SK-N-SH (cell line): ENCODE data around the gene TRPC4AP. TPM values are rescaled to one million over a fixed set of nuclear protein-coding genes. Genes with fewer than 3 reads are reported as not detected.

Source experiments
- CTCF ChIA-PET: fragments of 300-600, 350-600 bp; formaldehyde crosslinking; extraction: SDS; loops from one replicate; lab custom pipeline; 2021; lab: Yijun Ruan, JAX
- POLR2A ChIA-PET: fragments of 350-600 bp; sonication (Branson Sonifier 250); formaldehyde crosslinking; extraction: SDS; loops from one replicate; lab custom pipeline; 2020; ENCODE audit warnings: antibody characterized with exemption, inconsistent platforms; lab: Yijun Ruan, JAX
- DNase-seq: peaks from one replicate; pipeline ENCODE4 v3.0.0; 2012
- H2AFZ ChIP-seq: fragments of 200-600 bp; sonication (generic); 2 replicates; pipeline ENCODE4 v1.8.1; 2016; ENCODE audit warnings: antibody characterized with exemption, mild to moderate bottlenecking, low read depth
- H3F3A ChIP-seq: fragments of 200-600 bp; sonication (generic); replicated peaks from 2 replicates; pipeline ENCODE3; 2016; ENCODE audit warnings: antibody characterized with exemption, mild to moderate bottlenecking; ENCODE audit not compliant: insufficient read depth
- H3K27ac ChIP-seq, 2 experiments: fragments of 200-500 bp in 1 of 2; fragments of 200-600 bp in 1 of 2; sonication (Bioruptor generic) in 1 of 2; sonication (generic), shearing (Covaris generic) in 1 of 2; 2 replicates each; pipeline versions ENCODE4 v1.5.1 to v1.6.1; 2014 to 2016; ENCODE audit warnings: low read depth in 2 of 2, inconsistent platforms in 1 of 2, low read length in 1 of 2, mild to moderate bottlenecking in 1 of 2, mixed read lengths in 1 of 2
- H3K27me3 ChIP-seq: fragments of 200-600 bp; sonication (generic), shearing (Covaris generic); 2 replicates; pipeline ENCODE4 v1.6.1; 2016; ENCODE audit warnings: mixed run types; ENCODE audit not compliant: insufficient read depth
- H3K36me3 ChIP-seq, 2 experiments: fragments of 200-500 bp in 1 of 2; fragments of 200-600 bp in 1 of 2; sonication (Bioruptor generic) in 1 of 2; sonication (generic) in 1 of 2; replicated peaks in 1 of 2; 2 replicates each; pipeline versions ENCODE3 to v1.5.1; 2014 to 2016; ENCODE audit warnings: low read length in 1 of 2, mild to moderate bottlenecking in 1 of 2; ENCODE audit not compliant: insufficient read depth in 2 of 2, control insufficient read depth in 1 of 2
- H3K4me1 ChIP-seq, 2 experiments: fragments of 200-500 bp in 1 of 2; fragments of 200-600 bp in 1 of 2; sonication (Bioruptor generic) in 1 of 2; sonication (generic), shearing (Covaris generic) in 1 of 2; 2 replicates each; pipeline versions ENCODE4 v1.5.1 to v1.6.1; 2014 to 2016; ENCODE audit warnings: low read depth in 1 of 2, low read length in 1 of 2, mixed run types in 1 of 2; ENCODE audit not compliant: insufficient read depth in 2 of 2, control insufficient read depth in 1 of 2
- H3K4me2 ChIP-seq: fragments of 200-600 bp; sonication (generic), shearing (Covaris generic); 2 replicates; pipeline ENCODE4 v1.6.1; 2017; ENCODE audit warnings: mixed run types
- H3K4me3 ChIP-seq, 2 experiments: fragments of 200-500 bp in 1 of 2; fragments of 200-600 bp in 1 of 2; sonication (Bioruptor generic) in 1 of 2; sonication (generic), shearing (Covaris generic) in 1 of 2; 2 replicates each; pipeline versions ENCODE4 v1.5.1 to v1.8.1; 2014 to 2016; ENCODE audit warnings: low read depth in 2 of 2, inconsistent platforms in 1 of 2, low read length in 1 of 2, mild to moderate bottlenecking in 1 of 2, mixed read lengths in 1 of 2, moderate library complexity in 1 of 2
- H3K79me2 ChIP-seq: fragments of 200-600 bp; sonication (generic); 2 replicates; pipeline ENCODE4 v1.8.1; 2017; ENCODE audit warnings: mild to moderate bottlenecking; ENCODE audit not compliant: insufficient read depth
- H3K9ac ChIP-seq: fragments of 200-600 bp; sonication (generic); 2 replicates; pipeline ENCODE4 v1.6.1; 2017; ENCODE audit warnings: mixed run types
- H3K9me2 ChIP-seq: fragments of 200-600 bp; sonication (generic); 2 replicates; pipeline ENCODE4 v1.6.1; 2017; ENCODE audit warnings: mixed run types
- H3K9me3 ChIP-seq: fragments of 200-600 bp; sonication (generic); 2 replicates; pipeline ENCODE4 v1.6.1; 2017; ENCODE audit warnings: mixed run types, mild to moderate bottlenecking, moderate library complexity
- H4K20me1 ChIP-seq: fragments of 200-600 bp; sonication (generic); 2 replicates; pipeline ENCODE4 v1.6.1; 2017; ENCODE audit warnings: mild to moderate bottlenecking, mixed run types; ENCODE audit not compliant: insufficient read depth
- CTCF ChIP-seq: fragments of 200-600 bp; sonication (generic); IDR thresholded peaks from 2 replicates; pipeline ENCODE4 v1.6.1; 2017; ENCODE audit warnings: antibody characterized with exemption, mild to moderate bottlenecking, moderate library complexity
- ELF1 ChIP-seq: IDR thresholded peaks from 2 replicates; pipeline ENCODE4 v1.4.0; 2012
- FOSL2 ChIP-seq: IDR thresholded peaks from 2 replicates; pipeline ENCODE4 v1.4.0; 2012; ENCODE audit warnings: low read depth, mild to moderate bottlenecking, moderate library complexity, borderline replicate concordance
- FOXM1 ChIP-seq: IDR thresholded peaks from 2 replicates; pipeline ENCODE4 v1.4.0; 2012; ENCODE audit warnings: low read depth, mild to moderate bottlenecking
- GATA2 ChIP-seq: sonication (generic); formaldehyde crosslinking; IDR thresholded peaks from 2 replicates; pipeline ENCODE4 v1.5.0; 2020; ENCODE audit warnings: mild to moderate bottlenecking, missing genetic modification reagents
- JUND ChIP-seq: IDR thresholded peaks from 2 replicates; pipeline ENCODE4 v1.4.0; 2012
- MEF2A ChIP-seq: IDR thresholded peaks from 2 replicates; pipeline ENCODE4 v1.4.0; 2012; ENCODE audit warnings: low read depth, borderline replicate concordance
- MXI1 ChIP-seq: IDR thresholded peaks from 2 replicates; pipeline ENCODE4 v1.6.1; 2012; ENCODE audit warnings: mild to moderate bottlenecking, low read depth, low read length, improper control_type of control experiment
- NFIC ChIP-seq: IDR thresholded peaks from 2 replicates; pipeline ENCODE4 v1.4.0; 2012; ENCODE audit warnings: borderline replicate concordance
- NRF1 ChIP-seq: IDR thresholded peaks from 2 replicates; pipeline ENCODE4 v1.6.1; 2012; ENCODE audit warnings: low read depth, mild to moderate bottlenecking, low read length
- PBX3 ChIP-seq: IDR thresholded peaks from 2 replicates; pipeline ENCODE4; 2012
- POLR2AphosphoS5 ChIP-seq: IDR thresholded peaks from 2 replicates; pipeline ENCODE4 v1.6.1; 2012; ENCODE audit warnings: low read depth, low read length
- RAD21 ChIP-seq: IDR thresholded peaks from 2 replicates; pipeline ENCODE4 v1.6.1; 2012; ENCODE audit warnings: mild to moderate bottlenecking, low read length
- RFX5 ChIP-seq: IDR thresholded peaks from 2 replicates; pipeline ENCODE4 v1.6.1; 2012; ENCODE audit warnings: mild to moderate bottlenecking, improper control_type of control experiment, low read length
- RXRA ChIP-seq: IDR thresholded peaks from 2 replicates; pipeline ENCODE4 v1.4.0; 2012; ENCODE audit warnings: low read depth, mild to moderate bottlenecking, borderline replicate concordance
- TAF1 ChIP-seq: IDR thresholded peaks from 2 replicates; pipeline ENCODE4 v1.6.1; 2012; ENCODE audit warnings: low read depth, mild to moderate bottlenecking, low read length, moderate library complexity, borderline replicate concordance
- USF1 ChIP-seq: IDR thresholded peaks from 2 replicates; pipeline ENCODE4 v1.4.0; 2012; ENCODE audit warnings: low read depth, borderline replicate concordance
- YY1 ChIP-seq: IDR thresholded peaks from 2 replicates; pipeline ENCODE4 v1.4.0; 2012; ENCODE audit warnings: low read depth, mild to moderate bottlenecking
- WGBS: methylation state at CpG from one replicate; pipeline ENCODE4 v1.1.6; 2017; ENCODE audit warnings: low lambda C conversion rate; 5-methylcytosine and 5-hydroxymethylcytosine counted together
- polyA plus RNA-seq, 3 experiments: library from polyadenylated mRNA; depleted of rRNA; stranded (reverse); fragments of >200 nt; gene quantifications; 2 replicates each; pipeline ENCODE4 v1.2.3, GENCODE V29; 2012
- TF ChIP-seq, protein P1 (sequence below): fragments of 150-350 bp; IDR thresholded peaks from 2 replicates; pipeline ENCODE4 v1.6.1; 2017; ENCODE audit warnings: antibody characterized with exemption, low read length, low read depth, borderline replicate concordance

The TRPC4AP gene
- polyA plus RNA-seq, 1 of the 3 experiments (the other 2 are of a cell fraction) = 57.4 TPM

- TF ChIP-seq NRF1 (no peak), RFX5 (no peak), POLR2AphosphoS5 (no peak), TAF1 (no peak), RAD21 (no peak), JUND (no peak), PBX3 (no peak), FOXM1 (no peak), MEF2A (no peak), RXRA (no peak), ELF1 (no peak), MXI1 (no peak), YY1 (no peak), GATA2 (CRISPR knock-in tag) (no peak), CTCF (no peak)
- TF ChIP-seq, protein P1, sequence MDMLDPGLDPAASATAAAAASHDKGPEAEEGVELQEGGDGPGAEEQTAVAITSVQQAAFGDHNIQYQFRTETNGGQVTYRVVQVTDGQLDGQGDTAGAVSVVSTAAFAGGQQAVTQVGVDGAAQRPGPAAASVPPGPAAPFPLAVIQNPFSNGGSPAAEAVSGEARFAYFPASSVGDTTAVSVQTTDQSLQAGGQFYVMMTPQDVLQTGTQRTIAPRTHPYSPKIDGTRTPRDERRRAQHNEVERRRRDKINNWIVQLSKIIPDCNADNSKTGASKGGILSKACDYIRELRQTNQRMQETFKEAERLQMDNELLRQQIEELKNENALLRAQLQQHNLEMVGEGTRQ = no peak
- TF ChIP-seq, all 33 proteins: peak for 0
- H3K27ac ChIP-seq = no peak overlapping the region
- no peak overlapping the region for H2AFZ ChIP-seq
- no peak overlapping the region for H3K9ac ChIP-seq
- H3K79me2 ChIP-seq = peaks cover 99% of the 10 kb centered on the region
- H4K20me1 ChIP-seq = peaks cover 65% of the 10 kb centered on the region
- POLR2A ChIA-PET = interaction anchor here (0.6 kb wide), 1 partner anchor 8 kb away, joined by 5 read pairs; no protein-coding TSS in a partner anchor
- no peak overlapping the region for H3K4me2 ChIP-seq
- peaks cover 6% of the 10 kb centered on the region for H3F3A ChIP-seq
- H3K36me3 ChIP-seq = peaks cover 15 to 46% of the 10 kb centered on the region in 2 experiments
- H3K4me1 ChIP-seq = peaks cover 0 to 13% of the 10 kb centered on the region in 2 experiments; a peak in 1 of 4 replicates
- H3K4me3 ChIP-seq = no peak overlapping the region
- CTCF ChIA-PET = interaction anchor here (1.6 kb wide), 1 partner anchor 31 kb away, joined by 12 read pairs; no protein-coding TSS in a partner anchor
- H3K9me3 ChIP-seq = no peaks in the 10 kb centered on the region
- DNase-seq = no peak
- no peaks in the 10 kb centered on the region for H3K27me3 ChIP-seq
- no peaks in the 10 kb centered on the region for H3K9me2 ChIP-seq
These were observed 27.4 kb downstream of the TRPC4AP start for GRCh38 chr20:35065181-35065580.

DNA sequence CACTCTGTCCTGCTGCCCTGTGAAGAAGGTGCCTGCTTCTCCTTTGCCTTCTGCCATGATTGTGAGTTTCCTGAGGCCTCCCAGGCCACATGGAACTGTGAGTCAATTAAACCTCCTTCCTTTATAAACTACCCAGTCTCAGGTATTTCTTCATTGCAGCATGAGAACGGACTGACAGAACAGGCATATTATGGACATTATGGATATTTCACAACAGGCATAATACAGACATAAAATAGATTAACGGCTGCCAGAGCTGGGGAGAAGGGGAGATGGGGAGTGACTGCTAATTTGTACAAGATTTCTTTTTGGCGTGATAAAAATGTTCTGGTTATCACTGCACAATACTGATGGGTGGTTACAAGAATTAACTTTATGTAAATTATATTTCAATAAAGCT, 29.4 kb downstream of the TRPC4AP start:
- Histone ChIP-seq H3K9ac (no peak overlapping the region), H3K27me3 (no peaks in the 10 kb centered on the region), H3K4me3 (no peak overlapping the region), H4K20me1 (peaks cover 76% of the 10 kb centered on the region), H3K27ac (no peak overlapping the region), H3K9me2 (no peaks in the 10 kb centered on the region), H3K79me2 (peaks cover 99% of the 10 kb centered on the region), H3K9me3 (no peaks in the 10 kb centered on the region), H3K4me2 (no peak overlapping the region), H3F3A (peaks cover 5% of the 10 kb centered on the region), H3K4me1 (peaks cover 0 to 13% of the 10 kb centered on the region in 2 experiments; a peak in 1 of 4 replicates), H3K36me3 (peaks cover 12 to 52% of the 10 kb centered on the region in 2 experiments), H2AFZ (no peak overlapping the region)
- CTCF ChIA-PET = interaction anchor here (1.0 kb wide), 1 partner anchor 24 kb away, joined by 3 read pairs; no protein-coding TSS in a partner anchor
- TF ChIP-seq NFIC (no peak), FOSL2 (no peak), MXI1 (no peak), RXRA (no peak), USF1 (no peak)
- WGBS = 94% methylated on average over 3 of the region's 3 CpGs
- POLR2A ChIA-PET = interaction anchor here (0.6 kb wide), 1 partner anchor 183 kb away, joined by 4 read pairs; no protein-coding TSS in a partner anchor
- DNase-seq = no peak
